ENCODE results near the gene CCDC188. TPM values are rescaled to one million over a fixed set of nuclear protein-coding genes. Genes with fewer than 3 reads are reported as not detected.

CCDC188 gene
- total and polyA plus RNA-seq, 2 of the 8 experiments (the other 6 are each of a cell fraction or from before 2014, with no cell fraction given) = not detected

- TF ChIP-seq CHD1 (IDR thresholded peaks at IDR 0.05; ENCODE audit: low read depth, low read length) = no peak
Measured at GRCh38 chr22:20113551-20114310, 37.1 kb downstream of the CCDC188 start (continued).
